Transverse colon (tissue), 4 donors: Measurements from ENCODE around the gene BCAN.

Experiments used
- CTCF ChIP-seq, 5 experiments: fragments of 200-600 bp in 3 of 5; fragments of 450-650 bp in 2 of 5; sonication (generic) in 3 of 5; IDR thresholded peaks; 1 replicate in 2 of 5; 2 replicates in 3 of 5; pipeline ENCODE4 v1.5.1; 2016 to 2017; ENCODE audit warnings: antibody characterized with exemption in 5 of 5, inconsistent platforms in 3 of 5, mild to moderate bottlenecking in 2 of 5, moderate library complexity in 1 of 5
- EP300 ChIP-seq: sonication (generic); formaldehyde crosslinking; IDR thresholded peaks from one replicate; pipeline ENCODE4 v1.6.1; 2017; ENCODE audit warnings: antibody characterized with exemption, low read depth
- POLR2A ChIP-seq: fragments of 450-650 bp; IDR thresholded peaks from one replicate; pipeline ENCODE4 v1.6.1; 2016; ENCODE audit warnings: antibody characterized with exemption, mild to moderate bottlenecking, moderate library complexity
- POLR2AphosphoS5 ChIP-seq, 3 donors: sonication (generic); formaldehyde crosslinking; IDR thresholded peaks; one replicate each; pipeline ENCODE4 v1.6.1; 2016; ENCODE audit warnings: antibody characterized with exemption in 3 of 3

- TF ChIP-seq CTCF (IDR thresholded peaks at IDR 0.05) (no peak), EP300 (no peak), POLR2A (no peak), POLR2AphosphoS5 (IDR thresholded peaks at IDR 0.05) (no peak)
Measured at GRCh38 chr1:156671804-156672203, 29.9 kb downstream of the BCAN start.
